ENCODE results near the gene TFEB.

GRCh38 chr6:41637194-41638001 is 98.0 kb downstream of the TFEB start:
- TF ChIP-seq YY1 (tag by site-specific recombination; IDR thresholded peaks at IDR 0.05) (no peak), CTCF (tag by site-specific recombination; IDR thresholded peaks at IDR 0.05) (no peak), ZNF777 (tag by site-specific recombination; IDR thresholded peaks at IDR 0.05; ENCODE audit: borderline replicate concordance) (no peak), KLF1 (tag by site-specific recombination; IDR thresholded peaks at IDR 0.05) (no peak), ZNF132 (tag by site-specific recombination; IDR thresholded peaks at IDR 0.05; ENCODE audit: borderline replicate concordance) (no peak), REST (tag by site-specific recombination; IDR thresholded peaks at IDR 0.05) (no peak), ZSCAN5A (tag by site-specific recombination; IDR thresholded peaks at IDR 0.05) (no peak), ZNF292 (tag by site-specific recombination; IDR thresholded peaks at IDR 0.05; ENCODE audit: borderline replicate concordance, low read depth) (no peak), ZNF600 (tag by site-specific recombination; IDR thresholded peaks at IDR 0.05) (no peak), ZNF585B (tag by site-specific recombination; IDR thresholded peaks at IDR 0.05) (no peak), ZNF335 (tag by site-specific recombination; conservative IDR thresholded peaks at IDR 0.05) (no peak)
